Pancreas (tissue), 10 donors: Measurements from ENCODE around the gene VPS25. TPM values are rescaled to one million over a fixed set of nuclear protein-coding genes. Genes with fewer than 3 reads are reported as not detected.

Experiments
- ATAC-seq, 4 donors: fragments of 200-7000 bp; cut with Tn5 transposase; one replicate each; pipeline versions ENCODE4 v1.8.0 to v1.9.1; 2020; ENCODE audit warnings: mild to moderate bottlenecking in 4 of 4, moderate library complexity in 4 of 4
- DNase-seq, 6 donors: peaks; one replicate each; pipeline ENCODE4 v3.0.0-alpha.2; 2020
- FAIRE-seq: peaks from 2 replicates; lab custom pipeline; 2012; peaks lifted over from hg19 to GRCh38; lab: Jason Lieb, UNC
- H3K27ac ChIP-seq, 4 donors: fragments of 200-600 bp; sonication (generic); 1 replicate in 3 of 4; 2 replicates in 1 of 4; pipeline versions ENCODE4 v1.5.0 to v1.8.0; 2020
- H3K27me3 ChIP-seq, 4 donors: fragments of 200-600 bp; one replicate each; pipeline ENCODE4 v1.8.0; 2021
- H3K36me3 ChIP-seq, 3 donors: fragments of 200-600 bp; sonication (generic) in 1 of 3; one replicate each; pipeline versions ENCODE4 v1.5.0 to v1.8.0; 2020 to 2021
- H3K4me1 ChIP-seq, 3 donors: fragments of 200-600 bp; one replicate each; pipeline ENCODE4 v1.8.0; 2021
- H3K4me3 ChIP-seq, 4 donors: fragments of 200-600 bp; sonication (generic) in 2 of 4; one replicate each; pipeline versions ENCODE4 v1.5.0 to v1.8.0; 2020 to 2021
- H3K9me3 ChIP-seq, 4 donors: fragments of 200-600 bp; one replicate each; pipeline ENCODE4 v1.8.0; 2021
- CTCF ChIP-seq, 4 donors: fragments of 200-600 bp; sonication (generic) in 3 of 4; IDR thresholded peaks; one replicate each; pipeline versions ENCODE4 v1.5.0 to v1.8.0; 2021; ENCODE audit warnings: antibody characterized with exemption in 4 of 4
- WGBS, 2 donors: extraction: QIAGEN DNeasy Blood & Tissue Kit; methylation state at CpG; one replicate each; pipeline ENCODE4 v1.1.7; 2013; 5-methylcytosine and 5-hydroxymethylcytosine counted together
- intact Hi-C, 3 donors: fragments of 100-400 bp; cut with DNase I; formaldehyde crosslinking; loops; one replicate each; pipeline versions ENCODE4 v1.11.1 to v1.14.2; 2022
- polyA plus RNA-seq, 2 donors: library from polyadenylated mRNA; stranded (reverse); fragments of 200-250 nt; gene quantifications; one replicate each; pipeline ENCODE4 v1.2.3, GENCODE V29; 2013
- total RNA-seq, 6 donors: library from RNA; stranded (reverse); fragmentation: NEBNext Ultra II Directional in 4 of 6; extraction: Animal tissue kit (Norgen Biotek cat#: 25700) in 4 of 6; gene quantifications; one replicate each; pipeline versions ENCODE4 v1.2.1 to v1.2.4, GENCODE V29; 2021 to 2023
- donor health status: healthy with polysubstance abuse.
- donor health status: DM: no; HTN: no; CAD: no; lungs with moderate emphysema.
- donor health status: DM: no; HTN: no; CAD: no.
- donor health status: control.
- donor health status: control.
- donor health status: Bipolar disorder and iron deficiency.
- donor health status: DM: yes; HTN: yes; CAD: no.
- donor health status: DM: no; HTN: no; CAD: no.
- donor health status: DM: no; HTN: no; CAD: no.
- donor health status: DM: yes; HTN: yes; CAD: no.

The VPS25 gene
- total and polyA plus RNA-seq, 8 donors = 18.1 to 46.9 (median 26.0) TPM

GRCh38 chr17:42781639-42782165 lies 8.5 kb downstream of the VPS25 start:
- FAIRE-seq = no peak
- TF ChIP-seq CTCF (IDR thresholded peaks at IDR 0.05) = no peak
- no peak for DNase-seq
- intact Hi-C loops = no loop called here
- Histone ChIP-seq H3K27me3 (peaks cover 0 to 12% (median 2%) of the 10 kb centered on the region in 4 donors), H3K4me1 (peaks cover 0 to 9% (median 0%) of the 10 kb centered on the region in 3 donors), H3K9me3 (no peaks in the 10 kb centered on the region), H3K4me3 (no peak overlapping the region), H3K36me3 (peaks cover 0 to 23% (median 7%) of the 10 kb centered on the region in 3 donors), H3K27ac (no peak overlapping the region)
- 33 to 47% methylated on average over 10 of the region's 10 CpGs for WGBS, 2 donors
- no peak for ATAC-seq

- 42 to 60% methylated on average over 23 to 29 of the region's 29 CpGs for whole genome bisulfite sequencing, 2 donors
- no peak overlapping the region for H3K27ac ChIP-seq
- no peak for DNase-seq
- no peak for ATAC-seq
- intact Hi-C loops = no loop called here
- no peak overlapping the region for H3K4me3 ChIP-seq
- no peak for TF ChIP-seq CTCF (IDR thresholded peaks at IDR 0.05)
- peaks cover 0 to 12% (median 2%) of the 10 kb centered on the region in 4 donors for H3K27me3 ChIP-seq
- FAIRE-seq = no peak
- no peaks in the 10 kb centered on the region for H3K9me3 ChIP-seq
- peaks cover 0 to 9% (median 0%) of the 10 kb centered on the region in 3 donors for H3K4me1 ChIP-seq
- peaks cover 0 to 21% (median 7%) of the 10 kb centered on the region in 3 donors for H3K36me3 ChIP-seq
These were observed 9.2 kb downstream of the VPS25 start for GRCh38 chr17:42782166-42783061.

GRCh38 chr17:42783062-42783790 lies 10.0 kb downstream of the VPS25 start:
- ATAC-seq (no peak), DNase-seq (no peak), FAIRE-seq (no peak)
- Histone ChIP-seq H3K27ac (no peak overlapping the region), H3K4me3 (no peak overlapping the region), H3K4me1 (peaks cover 0 to 9% (median 0%) of the 10 kb centered on the region in 3 donors), H3K9me3 (no peaks in the 10 kb centered on the region), H3K27me3 (peaks cover 0 to 12% (median 2%) of the 10 kb centered on the region in 4 donors), H3K36me3 (peaks cover 0 to 14% (median 3%) of the 10 kb centered on the region in 3 donors)
- 39 to 43% methylated on average over 9 of the region's 9 CpGs for WGBS, 2 donors
- intact Hi-C loops = no loop called here
- no peak for TF ChIP-seq CTCF (IDR thresholded peaks at IDR 0.05)

- intact Hi-C loops = no loop called here
- WGBS, 2 donors = 24 to 25% methylated on average over 22 of the region's 22 CpGs
- Histone ChIP-seq H3K27me3 (peaks cover 0 to 12% (median 2%) of the 10 kb centered on the region in 4 donors), H3K4me3 (no peak overlapping the region), H3K27ac (no peak overlapping the region), H3K9me3 (no peaks in the 10 kb centered on the region), H3K4me1 (peaks cover 0 to 9% (median 0%) of the 10 kb centered on the region in 3 donors), H3K36me3 (peaks cover 0 to 8% (median 0%) of the 10 kb centered on the region in 3 donors)
- ATAC-seq = no peak
- FAIRE-seq = no peak
- TF ChIP-seq CTCF (IDR thresholded peaks at IDR 0.05) = no peak
- DNase-seq = no peak
These were observed 10.5 kb downstream of the VPS25 start for GRCh38 chr17:42783791-42784138.
